PC-9 (cell line): ENCODE results near the gene ITGA5.

Source experiments
- CTCF ChIP-seq: fragments of 200-600 bp; sonication (generic); conservative IDR thresholded peaks from 2 replicates; pipeline ENCODE4 v1.6.1; 2017; ENCODE audit warnings: mixed run types, antibody characterized with exemption, mild to moderate bottlenecking, moderate library complexity
- EZH2 ChIP-seq: fragments of 200-600 bp; sonication (generic); IDR thresholded peaks from 2 replicates; pipeline ENCODE4 v1.8.0; 2017; ENCODE audit warnings: antibody characterized with exemption, low read depth

- TF ChIP-seq EZH2 (no peak), CTCF (no peak)
Measured at GRCh38 chr12:54364413-54364812, 54.7 kb downstream of the ITGA5 start, which contains the start of gene GPR84.
